HG02981 (cell line): ENCODE results near the gene FHIT.
"Not testable (repeated sequence)": the region's sequence is repeated elsewhere in the genome, so short reads cannot be mapped to it uniquely, and the experiment has no call there.

ENCODE experiments used
- ATAC-seq: cut with Tn5 transposase; IDR thresholded peaks from one replicate; pipeline ENCODE4 v1.9.1; 2021; ENCODE audit warnings: mild to moderate bottlenecking, moderate library complexity; ENCODE audit not compliant: unreplicated experiment

Gene FHIT

GRCh38 chr3:61065451-61066011, 185.7 kb downstream of the FHIT start:
- no peak for ATAC-seq

- ATAC-seq, result no peak
Measured at GRCh38 chr3:61061092-61061723, 190.0 kb downstream of the FHIT start.

- no peak for ATAC-seq
Measured at GRCh38 chr3:61060411-61060861, 190.8 kb downstream of the FHIT start.

GRCh38 chr3:61058836-61059235, 192.4 kb downstream of the FHIT start:
- ATAC-seq, result no peak

- ATAC-seq, result no peak
Measured at GRCh38 chr3:61057464-61057863, 193.8 kb downstream of the FHIT start.

GRCh38 chr3:61055447-61055846, 195.8 kb downstream of the FHIT start:
- no peak for ATAC-seq

GRCh38 chr3:61053781-61054496, 197.3 kb downstream of the FHIT start:
- no peak for ATAC-seq

- ATAC-seq, result no peak
Measured at GRCh38 chr3:61052851-61053250, 198.4 kb downstream of the FHIT start.

GRCh38 chr3:61051666-61052065, 199.6 kb downstream of the FHIT start:
- ATAC-seq, result no peak

- not testable (repeated sequence) for ATAC-seq
Measured at GRCh38 chr3:61045169-61045568, 206.1 kb downstream of the FHIT start.

GRCh38 chr3:61043156-61043555, 208.1 kb downstream of the FHIT start:
- ATAC-seq, result no peak

GRCh38 chr3:61040618-61041017, 210.6 kb downstream of the FHIT start:
- no peak for ATAC-seq

- no peak for ATAC-seq
Measured at GRCh38 chr3:61035573-61035972, 215.7 kb downstream of the FHIT start.

- ATAC-seq, result no peak
Measured at GRCh38 chr3:61032991-61033390, 218.3 kb downstream of the FHIT start.

GRCh38 chr3:61031503-61031902, 219.7 kb downstream of the FHIT start:
- ATAC-seq, result no peak

- ATAC-seq, result no peak
Measured at GRCh38 chr3:61030469-61031035, 220.7 kb downstream of the FHIT start.

- no peak for ATAC-seq
Measured at GRCh38 chr3:61029194-61029593, 222.1 kb downstream of the FHIT start.

- ATAC-seq, result no peak
Measured at GRCh38 chr3:61018807-61019206, 232.4 kb downstream of the FHIT start.

- not testable (repeated sequence) for ATAC-seq
Measured at GRCh38 chr3:61017028-61017427, 234.2 kb downstream of the FHIT start.

GRCh38 chr3:61015859-61016258, 235.4 kb downstream of the FHIT start:
- ATAC-seq, result no peak

GRCh38 chr3:61015408-61015807, 235.8 kb downstream of the FHIT start:
- no peak for ATAC-seq

GRCh38 chr3:61008998-61009380, 242.3 kb downstream of the FHIT start:
- no peak for ATAC-seq
